Suprapubic skin (tissue), 4 donors: Measurements from ENCODE around the gene PCP4L1. TPM values are rescaled to one million over a fixed set of nuclear protein-coding genes. Genes with fewer than 3 reads are reported as not detected.

ENCODE experiments used
- DNase-seq, 2 donors: peaks; one replicate each; pipeline ENCODE4 v3.0.0-alpha.2; 2019; ENCODE audit warnings: low spot score in 2 of 2
- H3K27ac ChIP-seq: fragments of 200-600 bp; sonication (generic); one replicate; pipeline ENCODE4 v1.5.1; 2019
- H3K27me3 ChIP-seq: fragments of 200-600 bp; sonication (generic); one replicate; pipeline ENCODE4 v1.5.1; 2019
- H3K36me3 ChIP-seq: fragments of 200-600 bp; sonication (generic); one replicate; pipeline ENCODE4 v1.5.1; 2019
- H3K4me1 ChIP-seq: fragments of 200-600 bp; sonication (generic); one replicate; pipeline ENCODE4 v1.5.1; 2019
- H3K4me3 ChIP-seq: fragments of 200-600 bp; sonication (generic); one replicate; pipeline ENCODE4 v1.5.1; 2019; ENCODE audit warnings: mild to moderate bottlenecking
- H3K9me3 ChIP-seq: fragments of 200-600 bp; sonication (generic); one replicate; pipeline ENCODE4 v1.5.1; 2019
- EP300 ChIP-seq: sonication (generic); formaldehyde crosslinking; IDR thresholded peaks from one replicate; pipeline ENCODE4 v1.6.1; 2017; ENCODE audit warnings: antibody characterized with exemption
- POLR2A ChIP-seq, 2 donors: fragments of 450-650 bp; IDR thresholded peaks; one replicate each; pipeline ENCODE4 v1.6.1; 2017; ENCODE audit warnings: antibody characterized with exemption in 2 of 2, mild to moderate bottlenecking in 2 of 2, moderate library complexity in 2 of 2
- POLR2AphosphoS5 ChIP-seq, 3 donors: sonication (generic); formaldehyde crosslinking; IDR thresholded peaks; one replicate each; pipeline ENCODE4 v1.6.1; 2017; ENCODE audit warnings: antibody characterized with exemption in 3 of 3
- WGBS: methylation state at CpG from one replicate; pipeline ENCODE4 v1.1.5; 2018; 5-methylcytosine and 5-hydroxymethylcytosine counted together
- total RNA-seq, 4 donors: library from RNA; depleted of rRNA; stranded (reverse); fragments of >200 nt; gene quantifications; one replicate each; pipeline ENCODE4 v1.1.0, GENCODE V29; 2016
- TF ChIP-seq, protein P1 (sequence below), 2 donors: fragments of 200-600 bp in 1 of 2; fragments of 450-650 bp in 1 of 2; sonication (generic) in 1 of 2; IDR thresholded peaks; one replicate each; pipeline ENCODE4 v1.5.1; 2016 to 2019; ENCODE audit warnings: antibody characterized with exemption in 2 of 2, mild to moderate bottlenecking in 1 of 2, moderate library complexity in 1 of 2

Gene PCP4L1
- total RNA-seq, 4 donors from 2014 or later: 2.7 to 10.1 (median 3.7) TPM

GRCh38 chr1:161285113-161285512 is 26.6 kb downstream of the PCP4L1 start:
- no peaks in the 10 kb centered on the region for H3K9me3 ChIP-seq
- H3K27ac ChIP-seq: no peak overlapping the region
- TF ChIP-seq, protein P1, sequence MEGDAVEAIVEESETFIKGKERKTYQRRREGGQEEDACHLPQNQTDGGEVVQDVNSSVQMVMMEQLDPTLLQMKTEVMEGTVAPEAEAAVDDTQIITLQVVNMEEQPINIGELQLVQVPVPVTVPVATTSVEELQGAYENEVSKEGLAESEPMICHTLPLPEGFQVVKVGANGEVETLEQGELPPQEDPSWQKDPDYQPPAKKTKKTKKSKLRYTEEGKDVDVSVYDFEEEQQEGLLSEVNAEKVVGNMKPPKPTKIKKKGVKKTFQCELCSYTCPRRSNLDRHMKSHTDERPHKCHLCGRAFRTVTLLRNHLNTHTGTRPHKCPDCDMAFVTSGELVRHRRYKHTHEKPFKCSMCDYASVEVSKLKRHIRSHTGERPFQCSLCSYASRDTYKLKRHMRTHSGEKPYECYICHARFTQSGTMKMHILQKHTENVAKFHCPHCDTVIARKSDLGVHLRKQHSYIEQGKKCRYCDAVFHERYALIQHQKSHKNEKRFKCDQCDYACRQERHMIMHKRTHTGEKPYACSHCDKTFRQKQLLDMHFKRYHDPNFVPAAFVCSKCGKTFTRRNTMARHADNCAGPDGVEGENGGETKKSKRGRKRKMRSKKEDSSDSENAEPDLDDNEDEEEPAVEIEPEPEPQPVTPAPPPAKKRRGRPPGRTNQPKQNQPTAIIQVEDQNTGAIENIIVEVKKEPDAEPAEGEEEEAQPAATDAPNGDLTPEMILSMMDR (IDR thresholded peaks at IDR 0.05): no peak
- no peak for TF ChIP-seq POLR2AphosphoS5 (IDR thresholded peaks at IDR 0.05)
- TF ChIP-seq POLR2A (IDR thresholded peaks at IDR 0.05): no peak
- no peak for TF ChIP-seq EP300
- WGBS: 93% methylated on average over 2 of the region's 2 CpGs
- no peaks in the 10 kb centered on the region for H3K27me3 ChIP-seq
- no peak overlapping the region for H3K4me3 ChIP-seq
- H3K4me1 ChIP-seq: peaks cover under 1% of the 10 kb centered on the region
- DNase-seq: no peak
- H3K36me3 ChIP-seq: no peaks in the 10 kb centered on the region

DNA sequence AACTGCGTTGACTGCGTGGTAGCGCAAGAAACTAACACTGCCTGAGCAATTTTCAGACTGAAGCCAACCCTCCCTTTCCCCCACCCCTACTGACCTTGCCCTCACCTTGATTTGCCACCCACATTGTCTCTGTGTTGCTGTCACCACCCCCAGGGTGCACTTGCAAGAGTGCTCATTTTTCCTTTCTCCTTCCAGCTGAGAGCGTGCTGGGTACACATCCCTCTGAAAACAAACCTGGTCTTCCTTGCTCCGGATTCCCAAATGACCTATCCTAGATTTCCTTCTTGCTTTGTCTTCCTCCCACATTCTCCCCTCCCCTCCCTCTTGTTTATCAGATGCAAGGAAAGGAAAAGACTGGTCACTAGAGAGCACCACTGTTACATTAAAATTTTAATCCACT is 27.0 kb downstream of the PCP4L1 start:
- WGBS: 69% methylated on average over 5 of the region's 5 CpGs

DNA sequence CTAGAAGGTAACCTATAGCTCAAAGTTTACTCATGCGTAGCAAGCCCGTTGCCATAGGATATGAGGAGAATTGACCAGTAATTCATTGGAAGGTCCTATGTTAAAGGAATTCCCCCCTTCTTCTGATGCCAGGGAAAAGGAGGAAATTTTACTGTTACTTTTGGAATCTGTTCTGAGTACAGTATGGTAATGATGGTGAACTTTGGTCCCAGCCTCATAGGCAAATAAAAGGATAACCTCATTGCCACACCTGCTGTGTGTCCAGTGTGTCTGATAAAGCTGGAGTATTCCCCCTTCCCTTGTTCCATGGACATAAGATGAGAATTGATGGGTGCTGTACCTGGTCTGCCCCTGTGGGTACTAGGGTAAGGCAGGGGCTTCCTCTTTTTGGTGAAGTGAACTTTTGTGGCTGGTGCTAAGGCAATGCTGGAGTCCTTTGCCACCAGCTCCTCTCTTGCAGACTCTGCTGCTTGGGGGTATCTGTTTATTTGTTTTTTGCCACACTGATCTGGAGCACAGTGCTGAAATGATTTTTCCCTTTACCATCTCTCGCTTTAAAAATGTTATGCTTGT is 29.0 kb downstream of the PCP4L1 start:
- no peaks in the 10 kb centered on the region for H3K9me3 ChIP-seq
- H3K27ac ChIP-seq: no peak overlapping the region
- no peaks in the 10 kb centered on the region for H3K36me3 ChIP-seq
- H3K4me3 ChIP-seq: no peak overlapping the region
- 91% methylated on average over 3 of the region's 3 CpGs for WGBS
- peaks cover 3% of the 10 kb centered on the region for H3K4me1 ChIP-seq
- H3K27me3 ChIP-seq: no peaks in the 10 kb centered on the region
- no peak for DNase-seq
- TF ChIP-seq EP300 (no peak), POLR2A (IDR thresholded peaks at IDR 0.05) (no peak), POLR2AphosphoS5 (IDR thresholded peaks at IDR 0.05) (no peak)
- TF ChIP-seq, protein P1 (IDR thresholded peaks at IDR 0.05): no peak

More for the DNA sequence above, 27.0 kb downstream of the PCP4L1 start:
- TF ChIP-seq, protein P1 (IDR thresholded peaks at IDR 0.05): no peak
- TF ChIP-seq POLR2AphosphoS5 (IDR thresholded peaks at IDR 0.05): no peak
- no peak for TF ChIP-seq EP300
- no peak for TF ChIP-seq POLR2A (IDR thresholded peaks at IDR 0.05)
- Histone ChIP-seq H3K9me3 (no peaks in the 10 kb centered on the region), H3K27me3 (no peaks in the 10 kb centered on the region), H3K4me3 (no peak overlapping the region), H3K27ac (no peak overlapping the region), H3K4me1 (peaks cover 3% of the 10 kb centered on the region), H3K36me3 (no peaks in the 10 kb centered on the region)
- no peak for DNase-seq

- no peaks in the 10 kb centered on the region for H3K27me3 ChIP-seq
- DNase-seq: no peak
- WGBS: 89% methylated on average over 1 of the region's 1 CpG
- TF ChIP-seq POLR2A (IDR thresholded peaks at IDR 0.05): no peak
- TF ChIP-seq, protein P1 (IDR thresholded peaks at IDR 0.05): no peak
- TF ChIP-seq POLR2AphosphoS5 (IDR thresholded peaks at IDR 0.05): no peak
- TF ChIP-seq EP300: no peak
- no peak overlapping the region for H3K27ac ChIP-seq
- H3K36me3 ChIP-seq: no peaks in the 10 kb centered on the region
- H3K9me3 ChIP-seq: no peaks in the 10 kb centered on the region
- peaks cover 3% of the 10 kb centered on the region for H3K4me1 ChIP-seq
- no peak overlapping the region for H3K4me3 ChIP-seq
Measured at GRCh38 chr1:161290779-161291178, 32.2 kb downstream of the PCP4L1 start.

- no peaks in the 10 kb centered on the region for H3K36me3 ChIP-seq
- DNase-seq: no peak
- no peak overlapping the region for H3K27ac ChIP-seq
- no peaks in the 10 kb centered on the region for H3K9me3 ChIP-seq
- TF ChIP-seq, protein P1 (IDR thresholded peaks at IDR 0.05): no peak
- no peak for TF ChIP-seq POLR2AphosphoS5 (IDR thresholded peaks at IDR 0.05)
- TF ChIP-seq EP300: no peak
- TF ChIP-seq POLR2A (IDR thresholded peaks at IDR 0.05): no peak
- no peaks in the 10 kb centered on the region for H3K27me3 ChIP-seq
- H3K4me3 ChIP-seq: no peak overlapping the region
- no peaks in the 10 kb centered on the region for H3K4me1 ChIP-seq
Measured at GRCh38 chr1:161297415-161297814, 38.9 kb downstream of the PCP4L1 start.
